ENCODE measurements around the gene CRISP1. TPM values are rescaled to one million over a fixed set of nuclear protein-coding genes. Genes with fewer than 3 reads are reported as not detected.
A peak's percentile ranks its signal among the peaks of the same experiment; 100 is the strongest.

Gene CRISP1
- total and polyA plus RNA-seq, 9 of the 15 experiments (the other 6 are each of a cell fraction or from before 2014, with no cell fraction given), result not detected

DNA sequence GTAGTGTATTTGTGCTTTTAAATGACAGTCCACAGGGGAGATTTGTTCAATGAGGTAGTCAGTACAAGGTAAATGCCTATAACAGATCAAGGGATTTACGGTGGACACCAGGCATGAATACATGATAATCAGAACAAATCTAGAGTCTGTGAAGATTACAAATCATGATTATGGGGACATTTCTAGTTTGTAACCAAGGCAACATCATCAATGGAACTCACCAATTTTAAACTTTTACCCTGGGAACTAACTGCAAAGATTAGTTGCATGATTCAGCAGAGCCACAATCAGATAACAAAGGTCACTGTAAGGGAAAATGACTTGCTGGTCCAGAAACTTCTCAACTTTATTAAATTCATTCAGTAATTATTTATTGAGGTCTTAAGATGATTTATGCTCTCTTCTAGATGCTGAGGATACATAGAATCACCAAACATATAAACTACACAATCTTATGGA lies at the start of gene CRISP1 (continued):
- TF ChIP-seq, protein P1, sequence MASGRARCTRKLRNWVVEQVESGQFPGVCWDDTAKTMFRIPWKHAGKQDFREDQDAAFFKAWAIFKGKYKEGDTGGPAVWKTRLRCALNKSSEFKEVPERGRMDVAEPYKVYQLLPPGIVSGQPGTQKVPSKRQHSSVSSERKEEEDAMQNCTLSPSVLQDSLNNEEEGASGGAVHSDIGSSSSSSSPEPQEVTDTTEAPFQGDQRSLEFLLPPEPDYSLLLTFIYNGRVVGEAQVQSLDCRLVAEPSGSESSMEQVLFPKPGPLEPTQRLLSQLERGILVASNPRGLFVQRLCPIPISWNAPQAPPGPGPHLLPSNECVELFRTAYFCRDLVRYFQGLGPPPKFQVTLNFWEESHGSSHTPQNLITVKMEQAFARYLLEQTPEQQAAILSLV (tag; IDR thresholded peaks at IDR 0.05), result no peak
- TF ChIP-seq TARDBP (IDR thresholded peaks at IDR 0.05), result no peak
- no peak for TF ChIP-seq XRCC4 (IDR thresholded peaks at IDR 0.05; ENCODE audit: extremely low read depth, insufficient read depth, insufficient read length)
- TF ChIP-seq, protein P2, sequence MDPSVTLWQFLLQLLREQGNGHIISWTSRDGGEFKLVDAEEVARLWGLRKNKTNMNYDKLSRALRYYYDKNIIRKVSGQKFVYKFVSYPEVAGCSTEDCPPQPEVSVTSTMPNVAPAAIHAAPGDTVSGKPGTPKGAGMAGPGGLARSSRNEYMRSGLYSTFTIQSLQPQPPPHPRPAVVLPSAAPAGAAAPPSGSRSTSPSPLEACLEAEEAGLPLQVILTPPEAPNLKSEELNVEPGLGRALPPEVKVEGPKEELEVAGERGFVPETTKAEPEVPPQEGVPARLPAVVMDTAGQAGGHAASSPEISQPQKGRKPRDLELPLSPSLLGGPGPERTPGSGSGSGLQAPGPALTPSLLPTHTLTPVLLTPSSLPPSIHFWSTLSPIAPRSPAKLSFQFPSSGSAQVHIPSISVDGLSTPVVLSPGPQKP (CRISPR knock-in tag; IDR thresholded peaks at IDR 0.05), result no peak
- TF ChIP-seq ZBED1 (IDR thresholded peaks at IDR 0.05), result no peak
- peak; percentile 87 for TF ChIP-seq DPF2 (IDR thresholded peaks at IDR 0.05)
- no peak for TF ChIP-seq KLF13 (tag; IDR thresholded peaks at IDR 0.05; ENCODE audit: borderline replicate concordance, low read depth)
- TF ChIP-seq TFAM (CRISPR knock-in tag; conservative IDR thresholded peaks at IDR 0.05), result no peak
- TF ChIP-seq SRSF3 (IDR thresholded peaks at IDR 0.05; ENCODE audit: insufficient read depth, low read length), result no peak
- no peak for TF ChIP-seq CEBPB (tag; IDR thresholded peaks at IDR 0.05)
- TF ChIP-seq FOXK1 (CRISPR knock-in tag; IDR thresholded peaks at IDR 0.05; ENCODE audit: borderline replicate concordance), result no peak
- no peak for TF ChIP-seq MTF1 (CRISPR knock-in tag; IDR thresholded peaks at IDR 0.05; ENCODE audit: borderline replicate concordance)
- TF ChIP-seq ETV5 (CRISPR knock-in tag; IDR thresholded peaks at IDR 0.05; ENCODE audit: low read depth), result no peak
- TF ChIP-seq ZNF354B (CRISPR knock-in tag; IDR thresholded peaks at IDR 0.05), result no peak
- no peak for TF ChIP-seq NCOA4 (IDR thresholded peaks at IDR 0.05; ENCODE audit: partially characterized antibody)
- no peak for TF ChIP-seq TRIM28 (IDR thresholded peaks at IDR 0.05)
- peak; percentile 86; the same call in 1 of the 2 replicates for TF ChIP-seq FOXJ2 (tag; IDR thresholded peaks at IDR 0.05)
- TF ChIP-seq, protein P3, sequence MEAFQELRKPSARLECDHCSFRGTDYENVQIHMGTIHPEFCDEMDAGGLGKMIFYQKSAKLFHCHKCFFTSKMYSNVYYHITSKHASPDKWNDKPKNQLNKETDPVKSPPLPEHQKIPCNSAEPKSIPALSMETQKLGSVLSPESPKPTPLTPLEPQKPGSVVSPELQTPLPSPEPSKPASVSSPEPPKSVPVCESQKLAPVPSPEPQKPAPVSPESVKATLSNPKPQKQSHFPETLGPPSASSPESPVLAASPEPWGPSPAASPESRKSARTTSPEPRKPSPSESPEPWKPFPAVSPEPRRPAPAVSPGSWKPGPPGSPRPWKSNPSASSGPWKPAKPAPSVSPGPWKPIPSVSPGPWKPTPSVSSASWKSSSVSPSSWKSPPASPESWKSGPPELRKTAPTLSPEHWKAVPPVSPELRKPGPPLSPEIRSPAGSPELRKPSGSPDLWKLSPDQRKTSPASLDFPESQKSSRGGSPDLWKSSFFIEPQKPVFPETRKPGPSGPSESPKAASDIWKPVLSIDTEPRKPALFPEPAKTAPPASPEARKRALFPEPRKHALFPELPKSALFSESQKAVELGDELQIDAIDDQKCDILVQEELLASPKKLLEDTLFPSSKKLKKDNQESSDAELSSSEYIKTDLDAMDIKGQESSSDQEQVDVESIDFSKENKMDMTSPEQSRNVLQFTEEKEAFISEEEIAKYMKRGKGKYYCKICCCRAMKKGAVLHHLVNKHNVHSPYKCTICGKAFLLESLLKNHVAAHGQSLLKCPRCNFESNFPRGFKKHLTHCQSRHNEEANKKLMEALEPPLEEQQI (IDR thresholded peaks at IDR 0.05), result 0 out of 2 replicates have a peak, but pooled peaks have one; percentile 27
- no peak for TF ChIP-seq SMC3 (conservative IDR thresholded peaks at IDR 0.05; ENCODE audit: insufficient read depth, low read depth, low read length)
- TF ChIP-seq DDX20 (tag; IDR thresholded peaks at IDR 0.05; ENCODE audit: low read depth), result no peak
- TF ChIP-seq, protein P4, sequence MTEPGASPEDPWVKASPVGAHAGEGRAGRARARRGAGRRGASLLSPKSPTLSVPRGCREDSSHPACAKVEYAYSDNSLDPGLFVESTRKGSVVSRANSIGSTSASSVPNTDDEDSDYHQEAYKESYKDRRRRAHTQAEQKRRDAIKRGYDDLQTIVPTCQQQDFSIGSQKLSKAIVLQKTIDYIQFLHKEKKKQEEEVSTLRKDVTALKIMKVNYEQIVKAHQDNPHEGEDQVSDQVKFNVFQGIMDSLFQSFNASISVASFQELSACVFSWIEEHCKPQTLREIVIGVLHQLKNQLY (CRISPR knock-in tag; conservative IDR thresholded peaks at IDR 0.05), result no peak
- TF ChIP-seq CCAR2 (IDR thresholded peaks at IDR 0.05; ENCODE audit: low read depth, low read length), result no peak
- peak; percentile 78 for TF ChIP-seq RFX1 (IDR thresholded peaks at IDR 0.05)
- no peak for TF ChIP-seq MCM3 (IDR thresholded peaks at IDR 0.05)
- no peak for TF ChIP-seq CHD4 (IDR thresholded peaks at IDR 0.05; ENCODE audit: insufficient read depth, insufficient replicate concordance, low read depth, low read length, poor library complexity, severe bottlenecking)
- TF ChIP-seq SMARCA4 (IDR thresholded peaks at IDR 0.05), result peak; percentile 78
- TF ChIP-seq PHF8 (IDR thresholded peaks at IDR 0.05; ENCODE audit: borderline replicate concordance, low read length), result no peak

Measured in K562 (cell line).